Epithelial cell of esophagus (primary cell): ENCODE data around the gene HDAC4.

Experiments
- DNase-seq: peaks from one replicate; pipeline ENCODE4 v3.0.0; 2010; ENCODE audit warnings: low read depth
- H3K4me3 ChIP-seq: 2 replicates; pipeline ENCODE4 v1.5.1; 2011; ENCODE audit warnings: mild to moderate bottlenecking, low read length, control low read depth
- TF ChIP-seq, protein P1 (sequence below): IDR thresholded peaks from 2 replicates; pipeline ENCODE4 v1.5.1; 2011; ENCODE audit warnings: low read depth, mild to moderate bottlenecking, low read length, control low read depth, inconsistent platforms; ENCODE audit not compliant: insufficient read depth; ENCODE audit errors: missing control alignments

Gene HDAC4

DNA sequence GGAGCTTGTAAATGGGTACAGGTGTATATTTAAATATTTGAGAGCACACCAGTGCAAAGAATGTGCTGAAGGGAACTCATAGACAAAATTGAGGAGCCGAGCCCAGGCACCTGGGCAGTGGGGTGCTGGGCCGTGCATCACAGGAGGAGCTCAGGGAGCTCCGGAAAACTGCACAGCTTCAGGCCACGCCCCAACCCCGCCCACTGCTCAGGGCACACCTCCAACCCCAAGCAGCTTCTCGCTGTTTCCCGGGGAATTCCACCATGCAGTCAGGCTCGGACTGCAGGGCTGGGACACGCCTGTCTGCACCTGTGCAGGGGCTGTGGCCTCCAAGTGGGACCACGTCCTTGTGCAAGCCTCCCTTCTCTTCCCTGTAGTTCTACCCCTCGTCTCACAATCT lies 243.0 kb downstream of the HDAC4 start:
- TF ChIP-seq, protein P1, sequence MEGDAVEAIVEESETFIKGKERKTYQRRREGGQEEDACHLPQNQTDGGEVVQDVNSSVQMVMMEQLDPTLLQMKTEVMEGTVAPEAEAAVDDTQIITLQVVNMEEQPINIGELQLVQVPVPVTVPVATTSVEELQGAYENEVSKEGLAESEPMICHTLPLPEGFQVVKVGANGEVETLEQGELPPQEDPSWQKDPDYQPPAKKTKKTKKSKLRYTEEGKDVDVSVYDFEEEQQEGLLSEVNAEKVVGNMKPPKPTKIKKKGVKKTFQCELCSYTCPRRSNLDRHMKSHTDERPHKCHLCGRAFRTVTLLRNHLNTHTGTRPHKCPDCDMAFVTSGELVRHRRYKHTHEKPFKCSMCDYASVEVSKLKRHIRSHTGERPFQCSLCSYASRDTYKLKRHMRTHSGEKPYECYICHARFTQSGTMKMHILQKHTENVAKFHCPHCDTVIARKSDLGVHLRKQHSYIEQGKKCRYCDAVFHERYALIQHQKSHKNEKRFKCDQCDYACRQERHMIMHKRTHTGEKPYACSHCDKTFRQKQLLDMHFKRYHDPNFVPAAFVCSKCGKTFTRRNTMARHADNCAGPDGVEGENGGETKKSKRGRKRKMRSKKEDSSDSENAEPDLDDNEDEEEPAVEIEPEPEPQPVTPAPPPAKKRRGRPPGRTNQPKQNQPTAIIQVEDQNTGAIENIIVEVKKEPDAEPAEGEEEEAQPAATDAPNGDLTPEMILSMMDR = no peak
- H3K4me3 ChIP-seq = no peak overlapping the region
- DNase-seq = peak; percentile 76

GRCh38 chr2:239157269-239157668 lies 243.6 kb downstream of the HDAC4 start:
- H3K4me3 ChIP-seq = no peak overlapping the region
- no peak for DNase-seq
- TF ChIP-seq, protein P1 = no peak

DNA sequence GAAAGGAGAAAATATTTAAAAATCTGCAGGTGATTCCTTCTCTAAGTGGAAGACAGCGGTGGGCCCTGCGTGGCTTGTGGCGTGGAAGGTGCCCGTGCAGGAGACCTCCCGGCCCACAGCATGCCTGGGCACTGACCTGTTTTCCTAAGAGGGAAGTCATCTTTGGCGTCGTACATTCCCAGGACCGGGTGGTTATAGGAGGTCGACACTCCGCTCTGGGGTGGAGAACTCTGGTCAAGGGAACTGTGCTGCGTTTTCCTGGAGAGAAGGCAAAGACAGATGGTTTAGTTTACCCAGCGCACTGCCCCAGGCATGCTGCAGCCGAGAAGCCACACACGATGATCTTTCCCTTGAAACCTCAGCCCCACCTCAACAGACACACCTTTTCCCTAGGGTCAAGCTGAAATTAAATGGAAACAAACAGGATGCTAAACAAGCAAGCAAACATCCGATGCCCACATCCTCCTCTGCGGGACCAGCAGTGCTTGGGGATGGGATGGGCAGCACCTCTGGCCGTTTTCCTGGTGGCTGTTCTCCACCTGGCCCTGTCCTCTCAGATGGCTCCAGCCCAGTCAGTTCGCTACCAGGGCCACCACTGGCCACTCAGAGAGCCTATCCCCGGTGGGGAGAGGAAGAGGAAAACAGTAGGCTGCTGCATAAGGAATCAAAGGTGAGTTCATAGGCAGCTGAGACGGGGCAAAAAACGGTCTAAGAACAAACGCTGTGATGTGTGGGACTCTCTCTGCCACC lies 244.1 kb downstream of the HDAC4 start:
- H3K4me3 ChIP-seq = no peak overlapping the region
- TF ChIP-seq, protein P1 = no peak
- no peak for DNase-seq

- H3K4me3 ChIP-seq = no peak overlapping the region
- TF ChIP-seq, protein P1 = no peak
- no peak for DNase-seq
Observed at GRCh38 chr2:239155806-239156480, 244.9 kb downstream of the HDAC4 start.

GRCh38 chr2:239154971-239155805 lies 245.6 kb downstream of the HDAC4 start:
- H3K4me3 ChIP-seq = no peak overlapping the region
- TF ChIP-seq, protein P1 = no peak
- DNase-seq = no peak

- no peak for DNase-seq
- no peak overlapping the region for H3K4me3 ChIP-seq
- TF ChIP-seq, protein P1 = no peak
Observed at GRCh38 chr2:239153806-239154591, 246.8 kb downstream of the HDAC4 start.
